ENCODE measurements around the gene NLRP6. TPM values are rescaled to one million over a fixed set of nuclear protein-coding genes. Genes with fewer than 3 reads are reported as not detected.
"Not testable (repeated sequence)": the region's sequence is repeated elsewhere in the genome, so short reads cannot be mapped to it uniquely, and the experiment has no call there.

The NLRP6 gene
- total and polyA plus RNA-seq, 3 experiments from 2014 or later: 3.5 to 11.7 (median 3.6) TPM

DNA sequence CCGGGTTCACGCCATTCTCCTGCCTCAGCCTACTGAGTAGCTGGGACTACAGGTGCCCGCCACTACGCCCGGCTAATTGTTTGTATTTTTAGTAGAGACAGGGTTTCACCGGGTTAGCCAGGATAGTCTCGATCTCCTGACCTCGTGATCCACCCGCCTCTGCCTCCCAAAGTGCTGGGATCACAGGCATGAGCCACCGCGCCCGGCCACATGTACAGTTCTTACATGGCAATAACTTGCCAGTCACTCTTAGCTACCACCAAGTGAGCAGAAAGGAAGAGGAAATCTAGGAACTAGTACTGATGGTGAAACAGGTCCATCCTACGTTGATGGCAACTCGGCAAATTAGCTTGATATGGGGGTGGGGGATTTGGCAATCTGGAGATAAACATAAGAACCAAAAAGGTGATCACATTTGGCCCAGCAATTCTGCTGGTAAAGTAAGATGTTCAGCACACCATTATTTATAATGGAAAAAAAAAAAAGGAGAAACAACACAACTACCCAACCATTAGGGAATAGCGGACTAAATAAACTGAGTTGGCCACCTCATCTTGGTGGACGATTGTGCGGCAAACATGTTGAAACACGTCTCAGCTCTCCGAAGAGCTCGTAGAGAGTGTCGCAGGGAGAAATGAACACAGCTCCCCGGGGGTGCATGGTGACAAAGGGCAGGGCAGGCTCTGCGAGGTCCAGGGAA lies 5.3 kb downstream of the NLRP6 start:
- POLR2A ChIA-PET: interaction anchor here (0.6 to 1.2 kb wide), 3 partner anchors 15 to 32 kb away, joined by 3 read pairs; no protein-coding TSS in a partner anchor
- Mint-ChIP-seq H3K4me1 (peaks cover 43 to 71% (median 50%) of the 10 kb centered on the region in 3 donors), H3K9me3 (no peaks in the 10 kb centered on the region), H3K27me3 (peaks cover 0 to 9% of the 10 kb centered on the region in 2 donors), H3K4me3 (peak overlapping the region in 6 of 7 donors; percentile 66 to 92 (median 90)), H3K27ac (peak overlapping the region in 3 of 8 donors; percentile 26 to 63 (median 58)), H3K36me3 (peaks cover 3 to 40% (median 5%) of the 10 kb centered on the region in 3 donors)
- DNase-seq: no peak
- Histone ChIP-seq H3K36me3 (ENCODE audit: insufficient read depth, low read length) (no peaks in the 10 kb centered on the region), H3K9me3 (ENCODE audit: low read length) (no peaks in the 10 kb centered on the region), H3K4me3 (ENCODE audit: low read length) (no peak overlapping the region), H3K27ac (ENCODE audit: low read depth, low read length) (no peak overlapping the region), H3K27me3 (ENCODE audit: insufficient read depth, low read length, poor library complexity, severe bottlenecking) (no peaks in the 10 kb centered on the region), H3K4me1 (ENCODE audit: insufficient read depth, low read length) (peaks cover 50% of the 10 kb centered on the region)
- CTCF ChIA-PET: interaction anchor here (0.6 to 7.0 kb wide), 7 partner anchors 9 to 33 kb away, joined by 3 to 49 read pairs (median 4); no protein-coding TSS in a partner anchor

DNA sequence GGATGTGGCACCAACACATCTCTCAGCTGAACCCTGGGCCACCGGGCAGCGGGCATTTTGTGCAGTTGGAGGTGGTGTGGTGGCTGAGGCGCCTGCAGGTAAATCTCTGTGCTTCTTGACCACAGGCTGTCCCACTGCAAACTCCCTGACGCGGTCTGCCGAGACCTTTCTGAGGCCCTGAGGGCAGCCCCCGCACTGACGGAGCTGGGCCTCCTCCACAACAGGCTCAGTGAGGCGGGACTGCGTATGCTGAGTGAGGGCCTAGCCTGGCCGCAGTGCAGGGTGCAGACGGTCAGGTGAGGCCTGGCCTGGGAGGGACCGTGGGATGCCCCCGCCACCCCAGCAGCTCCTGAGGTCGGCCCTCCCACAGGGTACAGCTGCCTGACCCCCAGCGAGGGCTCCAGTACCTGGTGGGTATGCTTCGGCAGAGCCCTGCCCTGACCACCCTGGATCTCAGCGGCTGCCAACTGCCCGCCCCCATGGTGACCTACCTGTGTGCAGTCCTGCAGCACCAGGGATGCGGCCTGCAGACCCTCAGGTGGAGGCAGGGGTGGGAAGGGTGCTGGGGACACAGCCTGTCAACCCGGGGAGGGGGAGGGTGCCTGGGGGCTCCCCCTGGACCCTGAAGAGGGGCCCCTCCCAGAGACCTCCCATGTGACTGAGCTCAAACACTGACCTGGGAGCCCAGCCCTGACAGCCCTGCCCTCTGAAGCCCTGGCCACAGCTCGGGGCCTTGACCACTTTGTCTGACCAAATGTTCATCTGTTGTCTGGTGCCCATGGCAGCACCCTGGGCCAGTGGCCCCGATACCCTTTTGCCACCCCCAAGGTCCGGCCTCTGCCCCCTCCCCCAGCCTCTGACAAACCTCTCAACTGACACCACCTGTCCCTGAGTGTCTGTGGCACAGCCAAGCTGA lies 6.2 kb downstream of the NLRP6 start:
- peaks cover 46% of the 10 kb centered on the region for H3K4me1 ChIP-seq (ENCODE audit: insufficient read depth, low read length)
- no peak overlapping the region for H3K4me3 ChIP-seq (ENCODE audit: low read length)
- H3K36me3 ChIP-seq (ENCODE audit: insufficient read depth, low read length): no peaks in the 10 kb centered on the region
- no peak overlapping the region for H3K27ac ChIP-seq (ENCODE audit: low read depth, low read length)
- no peaks in the 10 kb centered on the region for H3K27me3 ChIP-seq (ENCODE audit: insufficient read depth, low read length, poor library complexity, severe bottlenecking)
- H3K27me3 Mint-ChIP-seq: peaks cover 0 to 9% of the 10 kb centered on the region in 2 donors
- peaks cover 3 to 40% (median 5%) of the 10 kb centered on the region in 3 donors for H3K36me3 Mint-ChIP-seq
- DNase-seq: no peak
- no peaks in the 10 kb centered on the region for H3K9me3 ChIP-seq (ENCODE audit: low read length)
- peak overlapping the region in 2 of 7 donors; percentile 45 to 92 for H3K4me3 Mint-ChIP-seq
- H3K9me3 Mint-ChIP-seq: no peaks in the 10 kb centered on the region
- CTCF ChIA-PET: interaction anchor here (0.6 to 7.0 kb wide), 6 partner anchors 10 to 33 kb away, joined by 3 to 49 read pairs (median 4); no protein-coding TSS in a partner anchor
- peak overlapping the region in 1 of 8 donors; percentile 58 for H3K27ac Mint-ChIP-seq
- H3K4me1 Mint-ChIP-seq: peaks cover 41 to 69% (median 47%) of the 10 kb centered on the region in 3 donors
- POLR2A ChIA-PET: interaction anchor here (0.5 to 0.8 kb wide), 4 partner anchors 11 to 285 kb away, joined by 3 to 4 read pairs (median 3); no protein-coding TSS in a partner anchor

DNA sequence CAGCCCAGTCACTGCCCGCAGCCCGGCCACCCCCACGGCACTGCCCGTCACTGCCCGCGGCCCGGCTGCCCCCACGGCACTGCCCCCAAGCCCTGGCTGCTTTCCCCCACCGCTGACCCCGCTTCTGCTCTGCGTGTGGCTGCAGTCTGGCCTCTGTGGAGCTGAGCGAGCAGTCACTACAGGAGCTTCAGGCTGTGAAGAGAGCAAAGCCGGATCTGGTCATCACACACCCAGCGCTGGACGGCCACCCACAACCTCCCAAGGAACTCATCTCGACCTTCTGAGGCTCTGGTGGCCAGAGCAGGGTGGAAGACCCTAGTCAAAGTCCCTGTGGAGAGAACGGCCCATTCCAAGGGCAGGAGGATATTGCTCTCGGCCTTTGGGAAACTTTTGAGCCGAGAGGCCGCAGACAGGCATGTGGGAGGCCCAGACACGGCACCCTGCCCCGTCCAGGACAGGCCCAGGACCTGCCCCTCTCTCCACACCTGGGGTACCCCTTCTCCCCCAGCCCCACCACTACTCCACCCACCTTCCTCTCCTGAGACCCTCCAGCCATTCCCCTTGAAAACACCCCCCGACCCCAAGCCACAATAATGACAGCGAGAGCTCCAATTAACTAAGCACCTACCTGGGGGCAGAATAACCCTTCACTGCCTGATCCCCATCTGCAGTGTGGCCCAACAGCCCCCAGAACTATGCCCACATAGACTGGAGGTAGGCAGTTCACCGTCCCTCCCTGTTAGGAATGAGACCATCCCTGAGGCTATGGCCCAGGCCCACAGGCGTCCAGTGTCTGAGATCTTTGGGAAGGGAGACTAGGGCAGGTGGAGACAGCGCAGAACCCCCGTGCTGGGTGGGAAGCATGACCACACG lies 7.0 kb downstream of the NLRP6 start:
- H3K27me3 Mint-ChIP-seq: peaks cover 0 to 9% of the 10 kb centered on the region in 2 donors
- no peaks in the 10 kb centered on the region for H3K36me3 ChIP-seq (ENCODE audit: insufficient read depth, low read length)
- peak in 1 of 5 donors; percentile 39 for DNase-seq
- CTCF ChIA-PET: interaction anchor here (1.8 to 3.3 kb wide), 2 partner anchors 33 to 34 kb away, joined by 6 to 25 read pairs; no protein-coding TSS in a partner anchor
- H3K9me3 Mint-ChIP-seq: no peaks in the 10 kb centered on the region
- H3K27ac ChIP-seq (ENCODE audit: low read depth, low read length): no peak overlapping the region
- H3K27ac Mint-ChIP-seq: peak overlapping the region in 4 of 8 donors; percentile 56 to 96 (median 64)
- H3K4me1 Mint-ChIP-seq: peaks cover 46 to 74% (median 54%) of the 10 kb centered on the region in 3 donors
- no peaks in the 10 kb centered on the region for H3K27me3 ChIP-seq (ENCODE audit: insufficient read depth, low read length, poor library complexity, severe bottlenecking)
- POLR2A ChIA-PET: interaction anchor here (0.5 to 0.8 kb wide), 4 partner anchors 10 to 284 kb away, joined by 3 to 4 read pairs (median 3); partner anchors contain the start of genes BET1L and RIC8A
- H3K9me3 ChIP-seq (ENCODE audit: low read length): no peaks in the 10 kb centered on the region
- H3K4me3 ChIP-seq (ENCODE audit: low read length): no peak overlapping the region
- peaks cover 46% of the 10 kb centered on the region for H3K4me1 ChIP-seq (ENCODE audit: insufficient read depth, low read length)
- peaks cover 3 to 40% (median 5%) of the 10 kb centered on the region in 3 donors for H3K36me3 Mint-ChIP-seq
- peak overlapping the region in 2 of 7 donors; percentile 67 to 68 for H3K4me3 Mint-ChIP-seq

DNA sequence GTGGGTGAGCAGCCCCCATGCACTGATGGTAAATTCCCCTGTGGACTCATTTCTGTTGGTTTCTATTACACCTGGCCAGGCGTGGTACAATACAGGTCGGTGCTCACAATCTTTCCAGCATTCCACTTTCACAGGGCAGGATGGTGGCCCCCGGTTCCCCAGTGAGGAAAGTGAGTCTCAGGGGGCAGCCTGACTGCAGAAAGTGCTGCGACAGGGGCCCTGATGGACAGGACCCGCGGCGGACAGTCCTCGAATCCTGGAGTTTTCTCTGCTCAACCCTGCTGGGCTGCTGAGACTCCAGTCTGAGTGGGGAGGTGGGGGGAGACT lies 7.7 kb downstream of the NLRP6 start:
- Histone ChIP-seq H3K4me3 (ENCODE audit: low read length) (no peak overlapping the region), H3K36me3 (ENCODE audit: insufficient read depth, low read length) (no peaks in the 10 kb centered on the region), H3K27me3 (ENCODE audit: insufficient read depth, low read length, poor library complexity, severe bottlenecking) (no peaks in the 10 kb centered on the region), H3K9me3 (ENCODE audit: low read length) (no peaks in the 10 kb centered on the region), H3K4me1 (ENCODE audit: insufficient read depth, low read length) (peaks cover 46% of the 10 kb centered on the region), H3K27ac (ENCODE audit: low read depth, low read length) (no peak overlapping the region)
- Mint-ChIP-seq H3K27ac (peak overlapping the region in 5 of 8 donors; percentile 57 to 99 (median 87)), H3K27me3 (peaks cover 0 to 9% of the 10 kb centered on the region in 2 donors), H3K4me3 (peak overlapping the region in 2 of 7 donors; percentile 68 to 94), H3K36me3 (peaks cover 3 to 38% (median 5%) of the 10 kb centered on the region in 3 donors), H3K9me3 (no peaks in the 10 kb centered on the region), H3K4me1 (peaks cover 44 to 77% (median 53%) of the 10 kb centered on the region in 3 donors)
- CTCF ChIA-PET: interaction anchor here (1.0 to 3.3 kb wide), 3 partner anchors 18 to 34 kb away, joined by 3 to 25 read pairs (median 15); no protein-coding TSS in a partner anchor
- POLR2A ChIA-PET: interaction anchor here (3.6 kb wide), 1 partner anchor 35 kb away, joined by 11 read pairs; no protein-coding TSS in a partner anchor
- DNase-seq: peak in 1 of 5 donors; percentile 30

DNA sequence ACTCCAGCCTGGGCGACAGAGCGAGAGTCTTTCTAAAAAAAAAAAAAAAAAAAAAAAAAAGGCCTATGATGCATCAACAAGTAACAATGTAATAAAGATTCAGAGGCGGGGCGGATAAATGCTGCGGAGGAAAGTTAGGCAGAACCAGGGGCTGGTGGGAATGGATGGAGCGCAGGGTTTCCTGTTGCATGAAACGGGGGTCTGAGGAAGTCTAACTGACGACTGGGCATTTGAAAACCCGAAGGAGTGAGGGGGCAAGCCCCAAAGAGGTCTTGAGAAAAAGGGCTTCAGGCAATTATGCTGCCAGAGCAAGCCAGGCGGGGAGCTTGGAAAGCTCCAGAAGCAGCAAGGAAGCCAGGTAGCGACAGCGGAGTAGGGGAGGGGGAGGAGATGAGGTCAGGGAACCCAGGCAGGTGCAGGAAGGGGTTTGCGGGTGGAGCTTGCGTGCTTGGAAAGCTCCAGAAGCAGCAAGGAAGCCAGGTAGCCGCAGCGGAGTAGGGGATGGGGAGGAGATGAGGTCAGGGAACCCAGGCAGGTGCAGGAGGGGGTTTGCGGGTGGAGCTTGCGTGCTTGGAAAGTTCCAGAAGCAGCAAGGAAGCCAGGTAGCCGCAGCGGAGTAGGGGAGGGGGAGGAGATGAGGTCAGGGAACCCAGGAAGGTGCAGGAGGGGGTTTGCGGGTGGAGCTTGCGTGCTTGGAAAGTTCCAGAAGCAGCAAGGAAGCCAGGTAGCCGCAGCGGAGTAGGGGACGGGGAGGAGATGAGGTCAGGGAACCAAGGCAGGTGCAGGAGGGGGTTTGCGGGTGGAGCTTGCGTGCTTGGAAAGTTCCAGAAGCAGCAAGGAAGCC lies 9.0 kb downstream of the NLRP6 start:
- peak overlapping the region; percentile 74 for H3K4me3 ChIP-seq (ENCODE audit: low read length)
- peaks cover 3 to 38% (median 5%) of the 10 kb centered on the region in 3 donors for H3K36me3 Mint-ChIP-seq
- H3K9me3 Mint-ChIP-seq; H3K9me3 ChIP-seq (ENCODE audit: low read length); H3K27me3 ChIP-seq (ENCODE audit: insufficient read depth, low read length, poor library complexity, severe bottlenecking); H3K27me3 Mint-ChIP-seq; H3K36me3 ChIP-seq (ENCODE audit: insufficient read depth, low read length): not testable (repeated sequence)
- ChIA-PET POLR2A (interaction anchor here (0.6 to 5.6 kb wide), 13 partner anchors 9 to 79 kb away, joined by 4 to 62 read pairs (median 8); partner anchors contain the start of genes BET1L, NLRP6, PSMD13 and RIC8A), CTCF (interaction anchor here (0.8 to 4.3 kb wide), 10 partner anchors 18 to 164 kb away, joined by 3 to 25 read pairs (median 6); partner anchors contain the start of genes BET1L, IFITM2 and RIC8A)
- H3K4me3 Mint-ChIP-seq: peak overlapping the region; percentile 94 to 99 (median 98)
- peaks cover 36% of the 10 kb centered on the region for H3K4me1 ChIP-seq (ENCODE audit: insufficient read depth, low read length)
- peak overlapping the region; percentile 93 to 99 (median 97) for H3K27ac Mint-ChIP-seq
- H3K4me1 Mint-ChIP-seq: peaks cover 40 to 72% (median 46%) of the 10 kb centered on the region in 3 donors
- H3K27ac ChIP-seq (ENCODE audit: low read depth, low read length): peak overlapping the region; percentile 79
- DNase-seq: peak; percentile 59 to 86 (median 73)

DNA sequence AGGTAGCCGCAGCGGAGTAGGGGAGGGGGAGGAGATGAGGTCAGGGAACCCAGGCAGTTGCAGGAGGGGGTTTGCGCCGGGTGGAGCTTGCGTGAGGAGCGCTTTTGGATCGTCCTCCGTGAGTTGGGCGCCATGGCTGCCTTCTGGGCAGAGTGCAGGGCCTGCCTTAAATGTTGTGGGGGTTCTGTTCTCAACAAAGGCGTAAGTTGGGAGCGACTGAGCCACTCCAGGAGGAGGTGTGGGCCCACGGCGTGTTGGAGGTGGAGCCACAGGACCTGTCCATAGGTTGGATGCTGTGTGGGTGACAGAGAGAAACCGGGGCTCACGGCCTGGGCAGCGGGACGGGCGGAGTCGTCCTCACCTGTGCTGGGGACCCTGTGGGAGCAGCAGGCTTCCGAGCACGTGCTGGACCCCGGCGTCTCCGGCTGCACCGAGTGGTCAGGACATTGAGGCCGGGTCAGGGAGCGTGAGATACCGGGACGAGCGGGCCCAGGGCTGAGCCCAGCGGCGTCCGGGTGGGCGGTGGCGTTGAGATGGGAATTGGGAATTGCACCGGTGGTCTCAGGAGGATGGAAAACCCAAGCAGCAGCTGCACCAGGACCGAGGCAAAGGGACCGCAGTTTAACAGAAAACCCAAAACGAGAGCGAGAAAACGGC lies 9.7 kb downstream of the NLRP6 start:
- Histone ChIP-seq H3K4me1 (ENCODE audit: insufficient read depth, low read length) (peaks cover 28% of the 10 kb centered on the region), H3K27me3 (ENCODE audit: insufficient read depth, low read length, poor library complexity, severe bottlenecking) (no peaks in the 10 kb centered on the region), H3K27ac (ENCODE audit: low read depth, low read length) (peak overlapping the region; percentile 79), H3K4me3 (ENCODE audit: low read length) (peak overlapping the region; percentile 74), H3K9me3 (ENCODE audit: low read length) (no peaks in the 10 kb centered on the region), H3K36me3 (ENCODE audit: insufficient read depth, low read length) (no peaks in the 10 kb centered on the region)
- Mint-ChIP-seq H3K4me1 (peaks cover 33 to 64% (median 39%) of the 10 kb centered on the region in 3 donors), H3K27me3 (peaks cover 0 to 9% of the 10 kb centered on the region in 2 donors), H3K9me3 (no peaks in the 10 kb centered on the region), H3K27ac (peak overlapping the region; percentile 93 to 99 (median 97)), H3K4me3 (peak overlapping the region; percentile 94 to 99 (median 98)), H3K36me3 (peaks cover under 1 to 39% (median 1%) of the 10 kb centered on the region in 3 donors)
- CTCF ChIA-PET: interaction anchor here (0.5 to 4.3 kb wide), 11 partner anchors 8 to 631 kb away, joined by 3 to 25 read pairs (median 5); partner anchors contain the start of genes BET1L, IFITM2 and RIC8A
- peak in 3 of 5 donors; percentile 51 to 74 (median 69) for DNase-seq
- POLR2A ChIA-PET: interaction anchor here (0.6 to 5.6 kb wide), 12 partner anchors 8 to 119 kb away, joined by 4 to 62 read pairs (median 6); partner anchors contain the start of genes BET1L, NLRP6, PSMD13 and RIC8A

Measured in CD8-positive, alpha-beta memory T cell (primary cell).